Inflammatory macrophage treated with lipopolysaccharide for 4 hours (primary cell): Measurements from ENCODE around the gene ZFP2.
"Not testable (repeated sequence)": the region's sequence is repeated elsewhere in the genome, so short reads cannot be mapped to it uniquely, and the experiment has no call there.

Experiments
- DNase-seq: peaks from one replicate; pipeline ENCODE4 v3.0.0-alpha.2; 2020

The ZFP2 gene

DNA sequence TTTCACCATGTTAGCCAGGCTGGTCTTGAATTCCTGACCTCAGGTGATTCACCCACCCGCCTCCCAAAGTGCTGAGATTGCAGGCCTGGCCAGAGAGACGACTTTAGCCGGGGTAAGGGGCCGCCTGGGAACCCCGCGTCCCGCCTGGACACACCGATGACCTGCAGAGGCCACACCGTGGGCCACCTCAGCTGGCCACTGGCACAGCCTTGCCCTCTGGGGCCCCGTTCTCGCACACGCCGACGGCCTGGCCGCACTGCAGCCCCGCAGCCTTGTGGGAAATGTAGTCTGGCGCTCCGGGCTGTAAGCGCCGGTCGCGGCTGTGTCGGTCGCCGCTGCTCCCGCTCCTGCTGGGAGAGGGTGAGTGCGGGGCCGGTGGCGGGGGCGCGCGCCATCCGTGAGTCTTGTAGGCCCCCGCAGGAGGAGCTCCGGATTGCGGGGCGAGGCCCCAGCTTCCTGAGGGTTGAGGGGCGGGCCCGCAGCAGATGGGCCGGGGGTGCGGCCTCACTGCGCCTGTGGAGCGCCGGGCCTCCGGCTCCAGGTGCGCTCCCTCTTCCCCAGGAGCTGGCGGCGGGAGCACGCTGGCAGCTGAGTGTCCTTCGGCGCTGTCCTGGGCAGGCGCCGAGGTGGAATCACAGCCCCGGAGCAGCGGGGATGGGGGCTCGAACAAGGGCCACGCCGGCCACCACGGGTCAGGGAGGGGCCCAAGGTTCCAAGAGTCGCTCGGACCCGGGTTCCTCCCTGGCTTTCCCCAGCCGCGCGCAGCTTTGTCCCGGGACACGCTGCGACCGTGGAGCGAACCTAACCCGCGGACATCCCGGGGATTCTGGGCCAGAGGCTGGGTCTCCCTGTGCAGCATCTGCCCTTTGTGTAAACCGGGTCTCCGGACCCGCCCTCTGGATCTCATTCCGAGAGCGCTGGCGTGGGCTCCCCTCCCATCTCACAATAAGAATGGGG lies at the start of gene ZFP2:
Gene ZFP2 (plus strand): TSS at position 299 of the 957 bp plus-strand sequence. CDS start 35,401 bp downstream, outside the sequence.
- DNase-seq = peak; percentile 6

DNA sequence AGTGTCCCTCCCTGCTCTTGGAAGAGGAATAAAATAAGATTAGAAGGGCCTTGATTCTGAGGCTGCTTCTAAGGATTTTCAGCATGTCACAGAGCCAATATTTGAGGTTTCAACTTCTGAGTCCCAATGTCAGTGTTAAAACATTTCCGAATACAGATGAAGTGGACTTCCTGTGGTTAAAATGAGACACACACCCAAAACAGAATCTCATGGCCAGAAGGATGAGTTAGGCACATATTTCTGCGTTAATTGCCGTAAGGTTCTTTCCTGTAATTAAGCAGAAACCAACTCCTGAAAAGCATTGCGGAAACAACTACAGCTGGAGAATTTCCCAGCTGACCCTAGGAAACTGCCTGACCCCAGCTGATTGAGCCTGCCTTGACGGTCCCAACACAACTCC lies 46.4 kb upstream of the ZFP2 start:
- no peak for DNase-seq

DNA sequence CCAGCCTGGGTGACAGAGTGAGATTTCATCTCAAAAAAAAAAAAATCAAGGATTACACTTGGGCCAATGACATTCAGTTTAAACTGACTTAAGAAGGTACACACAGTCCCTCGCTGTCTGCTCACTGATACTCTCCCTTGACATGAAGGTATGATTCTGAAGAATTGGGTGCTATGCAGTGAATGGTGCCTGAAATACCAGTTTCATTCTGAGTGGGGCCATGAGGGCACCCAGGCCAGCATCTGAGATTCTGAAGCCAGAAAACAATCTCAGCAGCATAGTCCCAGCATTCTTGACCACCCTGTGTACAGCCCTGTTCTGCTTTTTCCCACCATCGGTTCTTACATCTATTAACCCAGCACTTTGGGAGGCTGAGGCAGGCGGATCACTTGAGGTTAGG lies 43.8 kb upstream of the ZFP2 start:
- no peak for DNase-seq

DNA sequence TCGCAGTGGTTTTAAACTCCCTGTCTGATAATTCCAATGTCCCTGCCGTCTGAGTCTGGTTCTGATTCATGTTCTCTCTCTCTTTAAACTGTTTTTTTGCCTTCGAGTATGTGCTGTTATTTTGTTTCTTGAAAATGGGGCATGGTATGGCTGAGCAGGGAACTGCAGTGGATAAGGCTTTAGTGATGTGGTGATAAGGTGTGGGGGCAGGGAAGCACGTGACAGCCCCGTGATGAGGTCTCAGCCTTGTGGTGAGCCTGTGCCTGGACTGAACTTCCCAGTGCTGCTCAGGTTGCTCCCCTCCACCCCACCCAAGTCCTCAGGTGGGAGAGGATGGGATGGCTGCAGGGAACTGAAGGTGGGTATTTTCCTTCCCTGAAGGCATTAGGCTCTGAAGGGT lies 41.4 kb upstream of the ZFP2 start:
- no peak for DNase-seq

DNA sequence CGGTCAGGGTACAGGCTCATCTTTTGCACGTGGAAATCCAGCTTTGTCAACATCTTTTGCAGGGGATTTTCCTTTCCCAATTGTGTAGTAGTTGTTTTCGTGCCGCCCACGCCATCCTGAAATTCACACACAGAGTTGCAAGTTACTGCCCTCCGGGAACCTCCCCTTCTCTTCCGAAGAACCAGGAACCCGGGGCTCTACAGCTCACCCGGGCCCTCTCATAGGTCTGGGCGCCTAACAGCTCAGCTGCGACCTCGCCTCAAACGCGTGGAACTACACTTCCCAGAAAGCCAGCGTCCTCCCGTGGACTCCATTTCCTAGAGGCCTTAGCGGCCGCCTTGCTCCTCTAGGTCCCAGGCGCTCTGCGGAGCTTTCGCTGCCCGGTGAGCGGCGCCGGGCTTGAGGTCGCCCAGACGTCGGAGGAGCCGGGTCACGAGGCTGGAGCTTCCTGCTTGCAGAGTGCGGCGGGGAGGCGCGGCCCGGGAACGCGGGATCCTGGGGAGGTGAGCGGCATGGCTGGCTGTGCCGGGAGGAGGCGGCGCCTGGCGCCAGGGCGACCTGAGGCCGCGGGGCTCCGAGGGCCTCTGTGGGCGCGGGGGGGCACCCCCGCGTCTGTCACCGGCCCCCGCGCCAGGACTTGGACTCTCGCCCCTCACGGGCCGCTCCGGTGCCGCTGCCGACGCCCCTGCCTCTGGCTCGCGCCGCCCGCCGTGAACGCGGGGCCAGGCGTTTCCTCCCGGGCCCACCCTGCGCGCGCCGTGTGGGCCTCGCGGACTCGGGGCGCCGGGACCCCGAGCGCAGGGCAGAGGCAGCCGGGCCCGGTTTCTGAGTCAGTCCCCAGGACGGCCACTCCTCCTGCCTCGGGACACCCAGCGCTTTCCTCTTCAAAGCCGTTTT lies 35.8 kb upstream of the ZFP2 start, which contains the start of gene ZNF354B:
Gene ZNF354B (plus strand): TSS at position 329 of the 897 bp plus-strand sequence. CDS start 1,095 bp downstream, outside the sequence.
- DNase-seq = peak; percentile 96

DNA sequence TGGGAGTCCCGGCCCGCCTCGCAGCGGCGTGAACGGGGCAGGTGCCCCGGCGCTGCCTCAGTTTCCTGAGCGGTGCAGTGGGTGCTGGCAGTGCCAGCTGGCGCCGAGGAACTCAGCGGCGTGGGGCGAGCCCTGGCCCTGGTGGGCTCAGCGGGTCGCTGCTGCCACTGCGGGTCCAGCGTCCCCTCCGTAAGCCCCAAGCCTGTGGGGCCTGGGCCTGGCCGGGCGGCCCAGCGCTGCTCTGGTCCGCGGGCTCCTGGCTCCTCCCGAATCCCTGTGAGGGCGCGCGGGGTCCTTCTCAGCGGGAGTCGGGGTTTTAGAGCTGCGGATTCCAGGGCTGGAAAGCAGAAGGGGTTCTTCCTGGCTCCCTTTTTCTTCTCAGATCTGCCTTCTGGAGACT lies 35.1 kb upstream of the ZFP2 start:
- not testable (repeated sequence) for DNase-seq

DNA sequence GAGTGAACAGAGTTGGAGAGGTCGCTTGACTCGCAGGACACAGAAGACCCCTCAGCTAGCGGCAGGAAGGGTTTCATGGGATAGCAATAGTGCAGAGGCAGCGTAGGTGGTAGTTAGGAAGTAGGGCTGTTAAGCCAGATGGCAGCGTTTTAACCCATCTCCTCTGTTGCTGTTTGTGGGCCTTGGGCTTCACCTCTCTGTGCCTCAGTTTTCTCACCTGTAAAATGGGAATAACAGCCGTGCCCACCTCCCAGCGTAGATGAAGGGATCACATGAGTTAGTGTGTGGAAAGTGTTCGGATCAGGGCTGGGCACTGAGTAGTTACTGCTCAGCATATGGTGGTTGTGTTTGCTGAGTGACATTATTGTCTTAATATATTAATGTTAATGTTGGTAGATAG lies 34.1 kb upstream of the ZFP2 start:
- no peak for DNase-seq

DNA sequence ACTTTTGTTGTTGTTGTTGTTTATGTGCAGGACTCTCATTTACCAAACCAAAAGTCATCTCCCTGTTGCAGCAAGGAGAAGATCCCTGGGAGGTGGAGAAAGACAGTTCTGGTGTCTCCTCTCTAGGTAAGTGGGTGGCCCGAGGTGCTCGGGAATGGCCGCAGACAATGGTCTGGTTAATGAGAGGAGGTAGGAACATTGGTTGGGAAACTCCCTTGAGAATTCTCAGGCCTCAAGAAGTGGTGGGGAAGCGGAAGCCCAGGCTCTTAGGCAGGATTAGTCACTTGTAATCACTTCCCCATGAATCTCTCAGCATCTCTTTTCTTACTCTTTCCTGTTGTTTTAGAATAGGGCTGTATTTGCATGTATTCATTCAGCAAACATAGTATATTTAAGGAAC lies 28.8 kb upstream of the ZFP2 start:
- DNase-seq = peak; percentile 34

DNA sequence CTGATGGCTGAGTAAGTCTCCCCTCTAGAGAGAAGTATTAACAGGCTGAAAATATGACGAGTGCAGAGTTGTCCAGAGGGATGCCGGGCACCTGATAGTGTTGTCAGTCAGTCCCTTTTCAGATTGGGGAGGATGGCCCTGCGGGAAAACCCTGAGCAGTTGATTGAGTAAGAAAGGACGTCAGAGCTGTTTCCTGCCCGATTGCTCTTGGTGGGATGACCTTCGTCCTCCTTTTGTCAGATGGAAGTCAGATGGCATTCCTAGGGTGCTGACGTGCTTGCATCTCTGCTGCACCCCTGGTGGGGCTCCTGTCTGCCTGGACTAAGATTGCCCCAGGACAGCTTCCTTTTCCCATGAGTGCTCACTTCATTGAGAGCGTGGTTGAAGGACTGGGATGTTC lies 26.1 kb upstream of the ZFP2 start:
- DNase-seq = peak; percentile 20

DNA sequence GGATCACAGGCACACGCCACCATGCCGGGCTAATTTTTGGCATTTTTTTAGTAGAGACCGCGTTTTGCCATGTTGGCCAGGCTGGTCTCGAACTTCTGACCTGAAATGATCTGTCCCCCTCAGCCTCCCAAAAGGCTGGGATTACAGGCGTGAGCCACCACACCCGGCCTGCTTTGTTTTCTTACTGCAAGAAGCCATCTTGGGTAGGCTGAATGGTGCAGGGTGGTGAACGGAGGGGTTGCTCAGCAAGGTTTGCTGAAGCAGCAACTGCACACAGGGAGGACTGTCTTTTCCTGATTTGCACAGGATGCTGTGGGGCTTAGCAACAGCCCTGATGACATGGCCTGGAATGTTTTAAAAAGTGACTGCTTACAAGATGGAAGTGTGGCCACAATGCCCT lies 25.3 kb upstream of the ZFP2 start:
- no peak for DNase-seq

DNA sequence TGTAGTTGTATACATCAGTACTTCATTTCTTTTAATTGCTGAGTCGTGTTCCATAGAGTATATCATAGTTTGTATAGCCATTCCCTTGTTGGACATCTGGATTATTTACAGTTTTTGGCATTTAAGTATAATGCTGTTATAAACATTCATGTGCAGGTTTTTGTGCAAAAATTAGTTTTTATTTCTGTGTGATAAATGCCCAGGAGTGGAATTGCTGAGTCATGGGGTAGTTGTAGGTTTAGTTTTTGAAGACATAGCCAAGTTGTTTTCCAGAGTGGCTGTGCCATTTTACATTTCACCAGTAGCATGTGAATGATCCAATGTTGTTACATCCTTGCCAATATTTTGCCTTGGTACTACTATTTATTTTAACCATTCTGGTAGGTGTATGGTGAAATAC lies 23.4 kb upstream of the ZFP2 start:
- no peak for DNase-seq

DNA sequence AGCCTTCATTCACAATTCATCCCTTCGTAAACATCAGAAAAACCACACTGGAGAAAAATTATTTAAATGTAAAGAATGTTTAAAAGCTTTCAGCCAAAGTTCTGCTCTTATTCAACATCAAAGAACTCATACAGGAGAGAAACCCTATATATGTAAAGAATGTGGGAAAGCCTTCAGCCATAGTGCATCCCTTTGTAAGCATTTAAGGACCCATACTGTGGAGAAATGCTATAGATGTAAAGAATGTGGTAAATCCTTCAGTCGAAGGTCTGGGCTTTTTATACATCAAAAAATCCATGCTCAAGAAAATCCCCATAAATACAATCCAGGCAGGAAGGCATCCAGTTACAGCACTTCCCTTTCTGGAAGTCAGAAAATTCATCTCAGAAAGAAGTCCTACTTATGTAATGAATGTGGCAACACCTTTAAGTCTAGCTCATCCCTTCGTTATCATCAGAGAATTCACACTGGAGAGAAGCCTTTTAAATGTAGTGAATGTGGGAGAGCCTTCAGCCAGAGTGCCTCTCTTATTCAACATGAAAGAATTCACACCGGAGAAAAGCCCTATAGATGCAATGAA lies 12.5 kb upstream of the ZFP2 start:
- DNase-seq = not testable (repeated sequence)

DNA sequence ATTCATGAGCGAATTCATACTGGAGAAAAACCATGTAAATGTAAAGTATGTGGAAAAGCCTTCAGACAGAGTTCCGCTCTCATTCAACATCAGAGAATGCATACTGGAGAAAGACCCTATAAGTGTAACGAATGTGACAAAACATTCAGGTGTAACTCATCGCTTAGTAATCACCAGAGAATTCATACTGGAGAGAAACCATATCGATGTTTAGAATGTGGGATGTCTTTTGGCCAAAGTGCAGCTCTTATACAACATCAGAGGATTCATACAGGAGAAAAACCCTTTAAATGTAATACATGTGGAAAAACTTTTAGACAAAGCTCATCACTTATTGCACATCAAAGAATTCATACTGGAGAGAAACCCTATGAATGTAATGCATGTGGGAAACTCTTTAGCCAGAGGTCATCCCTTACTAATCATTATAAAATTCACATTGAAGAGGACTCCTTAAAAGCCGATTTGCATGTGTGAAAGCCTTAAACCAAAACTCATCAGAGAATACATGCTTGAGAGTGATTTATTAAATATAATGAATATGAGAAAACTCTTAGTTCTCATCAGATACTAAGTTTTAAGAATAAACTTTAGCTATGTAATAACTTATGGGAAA lies 11.8 kb upstream of the ZFP2 start:
- no peak for DNase-seq

DNA sequence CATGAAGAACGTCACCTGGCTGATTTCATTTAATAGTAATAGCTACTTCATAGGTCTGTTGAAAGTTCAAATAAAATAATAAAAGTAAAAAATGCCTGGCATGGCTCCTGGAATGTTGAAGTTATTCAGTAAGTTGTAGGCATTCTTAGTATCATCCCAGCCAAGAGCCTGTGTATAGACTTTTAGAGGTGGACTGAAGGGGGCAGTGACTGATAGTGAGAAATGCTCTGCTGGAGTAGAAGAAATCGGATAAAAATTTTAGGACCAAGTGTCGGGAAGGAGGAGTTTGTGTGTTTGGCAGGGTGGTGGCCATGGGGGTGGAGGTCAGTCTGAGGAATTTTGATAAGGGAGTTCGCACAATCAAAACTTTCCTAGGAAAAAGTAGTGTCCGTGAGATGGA lies 3.6 kb downstream of the ZFP2 start:
- DNase-seq = no peak

DNA sequence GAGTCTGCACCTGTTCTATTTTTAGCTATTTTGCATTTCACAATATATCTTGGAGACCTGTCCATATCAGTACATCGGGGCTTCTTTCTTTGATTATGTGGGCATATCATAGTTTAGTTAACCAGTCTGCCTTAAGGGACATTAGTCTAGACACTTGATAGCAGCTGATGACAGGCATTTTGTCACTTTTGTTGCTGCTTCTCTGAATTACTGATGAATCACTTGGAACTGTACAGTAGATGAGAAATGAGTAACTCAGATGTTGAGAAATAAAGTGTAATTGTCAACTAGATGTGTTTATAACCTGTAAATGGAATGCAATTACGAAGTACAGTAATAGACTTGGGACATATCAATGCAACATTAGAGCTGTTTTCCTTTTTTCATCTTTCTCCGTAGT lies 7.1 kb downstream of the ZFP2 start:
- no peak for DNase-seq

DNA sequence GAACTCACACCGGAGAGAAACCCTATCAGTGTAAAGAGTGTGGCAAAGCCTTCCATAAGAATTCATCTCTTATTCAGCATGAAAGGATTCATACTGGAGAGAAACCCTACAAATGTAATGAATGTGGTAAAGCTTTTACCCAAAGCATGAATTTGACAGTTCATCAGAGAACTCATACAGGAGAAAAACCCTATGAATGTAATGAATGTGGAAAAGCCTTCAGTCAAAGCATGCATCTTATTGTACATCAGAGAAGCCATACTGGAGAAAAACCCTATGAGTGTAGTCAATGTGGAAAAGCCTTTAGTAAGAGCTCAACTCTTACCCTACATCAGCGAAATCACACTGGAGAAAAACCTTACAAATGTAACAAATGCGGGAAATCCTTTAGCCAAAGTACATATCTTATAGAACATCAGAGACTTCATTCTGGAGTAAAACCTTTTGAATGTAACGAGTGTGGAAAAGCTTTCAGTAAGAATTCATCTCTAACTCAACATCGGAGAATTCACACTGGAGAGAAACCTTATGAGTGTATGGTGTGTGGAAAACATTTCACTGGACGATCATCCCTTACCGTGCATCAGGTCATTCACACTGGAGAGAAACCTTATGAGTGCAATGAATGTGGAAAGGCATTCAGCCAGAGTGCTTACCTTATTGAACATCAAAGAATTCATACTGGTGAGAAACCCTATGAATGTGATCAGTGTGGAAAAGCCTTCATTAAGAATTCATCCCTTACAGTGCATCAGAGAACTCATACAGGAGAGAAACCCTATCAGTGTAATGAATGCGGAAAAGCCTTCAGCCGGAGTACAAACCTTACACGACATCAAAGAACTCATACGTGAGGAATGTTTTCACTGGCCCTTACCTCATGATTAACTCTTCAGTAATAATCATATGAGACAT lies 36.4 kb downstream of the ZFP2 start:
- no peak for DNase-seq

DNA sequence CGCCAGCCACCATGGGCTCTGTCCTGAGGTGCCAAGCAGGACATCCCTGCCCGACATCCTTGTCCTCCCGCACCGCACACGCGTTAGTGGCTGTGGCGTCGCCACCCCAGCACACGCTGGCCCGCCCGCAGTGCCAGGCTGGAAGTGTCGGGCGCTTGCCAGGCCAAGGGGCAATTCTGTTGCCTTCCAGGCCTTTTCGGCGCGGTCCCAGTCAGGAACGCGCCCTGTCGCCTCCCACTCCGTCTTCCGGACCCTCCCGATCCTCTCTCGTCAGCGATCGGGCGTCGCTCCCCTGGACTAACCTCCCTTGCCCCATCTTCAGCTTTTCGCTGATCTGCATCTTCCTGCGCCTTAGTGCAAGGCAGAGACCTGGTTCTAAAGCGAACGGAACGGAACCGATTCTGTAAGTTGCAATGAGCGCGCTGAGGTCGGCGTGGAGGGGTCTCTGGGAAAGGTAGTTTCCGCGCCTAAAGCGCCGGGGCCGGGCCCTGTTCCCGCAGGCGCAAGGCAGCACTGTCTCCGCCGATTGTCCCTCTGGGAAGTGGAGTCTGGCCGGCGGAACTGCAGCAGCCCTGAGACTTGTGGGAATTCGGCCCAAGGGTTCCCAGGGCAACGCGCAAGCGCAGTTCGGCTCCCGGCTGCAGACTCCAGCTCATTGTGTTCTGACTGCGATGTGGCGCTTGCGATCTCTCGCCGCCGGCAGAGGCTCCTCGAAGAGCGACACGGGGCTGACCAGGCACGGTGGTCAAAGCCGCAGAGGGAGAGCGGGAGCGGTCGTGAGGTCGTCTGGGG lies 45.1 kb downstream of the ZFP2 start, which contains the start of gene ZNF454:
Gene ZNF454 (plus strand): TSS at position 630 of the 792 bp plus-strand sequence. CDS start 1,594 bp downstream, outside the sequence.
- no peak for DNase-seq

DNA sequence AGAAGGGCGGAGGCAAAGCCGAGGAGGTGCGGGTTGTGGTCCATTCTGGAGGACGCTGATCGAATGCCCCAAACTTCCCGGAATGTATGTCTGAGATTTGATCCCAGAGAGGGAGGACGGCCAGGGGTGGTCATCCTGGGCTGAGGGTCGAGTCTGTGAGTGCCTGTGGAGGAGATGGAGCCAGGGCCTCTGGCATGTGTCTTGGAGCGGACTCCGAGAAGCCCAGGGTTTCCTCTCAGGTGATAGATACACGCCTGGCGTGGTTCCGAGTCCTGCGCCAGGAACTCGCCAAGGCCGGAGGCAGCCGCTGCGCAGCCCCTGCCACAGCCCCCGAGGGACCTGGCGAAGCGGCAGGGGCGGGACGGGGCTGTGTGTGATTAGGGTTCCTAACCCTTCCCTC lies 45.6 kb downstream of the ZFP2 start:
- no peak for DNase-seq

DNA sequence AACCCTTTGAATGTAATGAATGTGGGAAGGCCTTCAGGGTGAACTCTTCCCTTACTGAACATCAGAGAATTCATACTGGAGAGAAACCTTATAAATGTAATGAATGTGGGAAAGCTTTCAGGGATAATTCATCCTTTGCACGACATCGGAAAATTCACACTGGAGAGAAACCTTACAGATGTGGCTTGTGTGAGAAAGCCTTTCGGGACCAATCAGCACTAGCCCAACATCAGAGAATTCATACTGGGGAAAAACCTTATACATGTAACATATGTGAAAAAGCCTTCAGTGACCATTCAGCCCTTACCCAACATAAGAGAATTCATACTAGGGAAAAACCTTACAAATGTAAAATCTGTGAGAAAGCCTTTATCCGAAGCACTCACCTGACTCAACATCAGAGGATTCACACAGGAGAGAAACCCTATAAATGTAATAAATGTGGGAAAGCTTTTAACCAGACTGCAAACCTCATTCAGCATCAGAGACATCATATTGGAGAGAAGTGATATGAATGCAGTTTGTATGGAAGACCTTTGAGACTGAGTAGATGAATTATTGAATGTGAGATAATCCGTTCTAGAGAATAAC lies 69.8 kb downstream of the ZFP2 start:
- no peak for DNase-seq

DNA sequence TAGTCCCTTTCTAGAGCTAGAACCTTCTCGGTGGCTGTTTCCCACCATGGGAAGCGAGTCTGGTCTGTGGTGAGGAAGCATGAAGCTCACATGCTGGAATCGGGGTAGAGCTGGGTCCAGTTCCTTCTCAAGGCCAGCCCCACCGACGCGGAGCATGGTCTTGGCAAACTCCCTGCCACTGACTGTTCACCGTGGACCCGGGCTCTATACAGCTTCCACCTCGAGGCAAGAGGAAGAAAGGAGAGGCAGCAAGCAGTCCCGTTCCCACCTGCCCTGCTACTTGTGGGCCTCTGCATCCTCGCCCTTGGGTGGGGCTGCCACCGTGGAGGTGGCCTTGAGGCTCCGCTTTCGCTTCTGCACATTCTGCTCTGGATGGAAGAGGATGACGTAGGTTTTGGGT lies 85.7 kb downstream of the ZFP2 start:
- no peak for DNase-seq
